Smooth muscle cell (in vitro differentiated cells): ENCODE results near the gene FAM131B. TPM values are rescaled to one million over a fixed set of nuclear protein-coding genes. Genes with fewer than 3 reads are reported as not detected.

Experiments used
- DNase-seq: peaks from one replicate; lab custom pipeline; 2025; ENCODE audit not compliant: unreplicated experiment; lab: John Stamatoyannopoulos, UW
- H2AFZ ChIP-seq: fragments of 200-600 bp; sonication (generic); 2 replicates; pipeline ENCODE4 v1.6.0; 2016; ENCODE audit warnings: antibody characterized with exemption, low read depth, mild to moderate bottlenecking
- H3F3A ChIP-seq: fragments of 200-600 bp; sonication (generic); 2 replicates; pipeline ENCODE4 v1.6.0; 2017; ENCODE audit warnings: antibody characterized with exemption, low read depth
- H3K27ac ChIP-seq: fragments of 200-600 bp; sonication (generic); 2 replicates; pipeline ENCODE4 v1.5.1; 2016; ENCODE audit warnings: low read depth, mild to moderate bottlenecking
- H3K27me3 ChIP-seq: fragments of 200-600 bp; sonication (generic); 2 replicates; pipeline ENCODE4 v1.6.1; 2016; ENCODE audit warnings: low read depth, mild to moderate bottlenecking
- H3K36me3 ChIP-seq: fragments of 200-600 bp; sonication (generic); 2 replicates; pipeline ENCODE4 v1.5.1; 2016; ENCODE audit warnings: low read depth
- H3K4me1 ChIP-seq: fragments of 200-600 bp; sonication (generic); 2 replicates; pipeline ENCODE4 v1.5.1; 2016; ENCODE audit warnings: low read depth
- H3K4me2 ChIP-seq: fragments of 200-600 bp; sonication (generic); 2 replicates; pipeline ENCODE4 v1.6.0; 2016; ENCODE audit warnings: mild to moderate bottlenecking
- H3K4me3 ChIP-seq: fragments of 200-600 bp; sonication (generic); 2 replicates; pipeline ENCODE4 v1.5.1; 2016; ENCODE audit warnings: mild to moderate bottlenecking
- H3K79me2 ChIP-seq: fragments of 200-600 bp; sonication (generic); 2 replicates; pipeline ENCODE4 v1.6.0; 2016; ENCODE audit warnings: low read depth, mild to moderate bottlenecking
- H3K9ac ChIP-seq: fragments of 200-600 bp; sonication (generic); 2 replicates; pipeline ENCODE4 v1.6.0; 2016; ENCODE audit warnings: low read depth
- H3K9me3 ChIP-seq: fragments of 200-600 bp; sonication (generic); replicated peaks from 2 replicates; pipeline ENCODE4 v1.5.1; 2016; ENCODE audit warnings: low read depth
- H4K20me1 ChIP-seq: fragments of 200-600 bp; sonication (generic); 2 replicates; pipeline ENCODE4 v1.6.0; 2016; ENCODE audit warnings: low read depth
- CTCF ChIP-seq: fragments of 200-600 bp; sonication (generic); IDR thresholded peaks from 2 replicates; pipeline ENCODE4 v1.5.1; 2017; ENCODE audit warnings: borderline replicate concordance, mild to moderate bottlenecking, antibody characterized with exemption; ENCODE audit not compliant: insufficient read depth, poor library complexity, severe bottlenecking
- whole genome bisulfite sequencing: methylation state at CpG from one replicate; pipeline ENCODE4 v1.1.7; 2016; ENCODE audit warnings: low lambda C conversion rate; 5-methylcytosine and 5-hydroxymethylcytosine counted together
- polyA plus RNA-seq: library from polyadenylated mRNA; unstranded; fragments of >200 nt; fragmentation: Nextera tagmentation; extraction: Ambion mirVana; gene quantifications from 2 replicates; pipeline ENCODE4 v1.2.1, GENCODE V29; 2016
- total RNA-seq: library from RNA; depleted of rRNA; stranded (reverse); fragments of >200 nt; gene quantifications from 2 replicates; pipeline ENCODE4 v1.2.3, GENCODE V29; 2014

The FAM131B gene
- total and polyA plus RNA-seq, 2 experiments from 2014 or later = 0.03 to 0.31 TPM

- no peak for DNase-seq
- H3K27ac ChIP-seq = no peak overlapping the region
- H3K9ac ChIP-seq = no peak overlapping the region
- H4K20me1 ChIP-seq = no peaks in the 10 kb centered on the region
- no peak overlapping the region for H3K4me3 ChIP-seq
- H3K9me3 ChIP-seq = no peaks in the 10 kb centered on the region
- no peak for TF ChIP-seq CTCF
- no peaks in the 10 kb centered on the region for H3K36me3 ChIP-seq
- H3K4me1 ChIP-seq = peaks cover 18% of the 10 kb centered on the region
- peaks cover 11% of the 10 kb centered on the region for H3K79me2 ChIP-seq
- H3K4me2 ChIP-seq = no peak overlapping the region
- no peak overlapping the region for H2AFZ ChIP-seq
- 87% methylated on average over 5 of the region's 5 CpGs for WGBS
- no peaks in the 10 kb centered on the region for H3K27me3 ChIP-seq
- H3F3A ChIP-seq = no peaks in the 10 kb centered on the region
Measured at GRCh38 chr7:143374561-143374960, 12.0 kb upstream of the FAM131B start.

- no peak for TF ChIP-seq CTCF
- Histone ChIP-seq H3K4me2 (no peak overlapping the region), H3K9ac (no peak overlapping the region), H3K9me3 (no peaks in the 10 kb centered on the region), H3K27ac (no peak overlapping the region), H3K36me3 (no peaks in the 10 kb centered on the region), H3K4me1 (peaks cover 7% of the 10 kb centered on the region), H3F3A (no peaks in the 10 kb centered on the region), H2AFZ (no peak overlapping the region), H4K20me1 (no peaks in the 10 kb centered on the region), H3K27me3 (no peaks in the 10 kb centered on the region), H3K4me3 (no peak overlapping the region), H3K79me2 (peaks cover 8% of the 10 kb centered on the region)
- DNase-seq = no peak
- WGBS = 87% methylated on average over 4 of the region's 4 CpGs
Measured at GRCh38 chr7:143373255-143373794, 10.8 kb upstream of the FAM131B start.

DNA sequence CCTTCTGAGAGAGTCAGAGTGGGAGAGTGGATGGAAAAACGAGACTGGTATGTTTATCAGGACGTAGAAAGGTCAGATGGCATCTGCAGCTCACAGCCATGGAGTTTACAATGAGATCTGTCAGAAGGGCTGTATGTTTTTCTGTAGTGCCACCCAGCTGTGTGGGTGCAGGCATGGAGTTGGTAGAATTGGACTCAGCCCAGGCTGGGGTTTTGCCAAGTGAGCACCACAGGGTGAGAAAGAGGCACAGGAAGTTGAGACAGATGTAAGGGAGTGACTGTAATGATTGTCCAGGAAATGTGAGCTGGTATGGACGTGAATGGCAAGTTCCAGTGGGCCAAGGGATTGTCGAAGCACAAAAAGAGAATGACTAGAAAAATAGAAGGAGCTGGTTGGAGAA lies 9.6 kb upstream of the FAM131B start:
- DNase-seq = no peak
- no peak overlapping the region for H3K27ac ChIP-seq
- no peak overlapping the region for H3K4me2 ChIP-seq
- H3K36me3 ChIP-seq = no peaks in the 10 kb centered on the region
- H3K9me3 ChIP-seq = no peaks in the 10 kb centered on the region
- H3F3A ChIP-seq = no peaks in the 10 kb centered on the region
- H3K9ac ChIP-seq = no peak overlapping the region
- H4K20me1 ChIP-seq = no peaks in the 10 kb centered on the region
- TF ChIP-seq CTCF = no peak
- no peak overlapping the region for H2AFZ ChIP-seq
- WGBS = 83% methylated on average over 4 of the region's 4 CpGs
- H3K4me1 ChIP-seq = peaks cover 7% of the 10 kb centered on the region
- no peak overlapping the region for H3K4me3 ChIP-seq
- H3K79me2 ChIP-seq = no peaks in the 10 kb centered on the region
- no peaks in the 10 kb centered on the region for H3K27me3 ChIP-seq
